OCI-LY7 (cell line): ENCODE measurements around the gene CAPN14. TPM values are rescaled to one million over a fixed set of nuclear protein-coding genes. Genes with fewer than 3 reads are reported as not detected.
"Not testable (repeated sequence)": the region's sequence is repeated elsewhere in the genome, so short reads cannot be mapped to it uniquely, and the experiment has no call there.

ENCODE experiments used
- BruUV-seq: library from RNA; stranded (reverse); fragments of 400-500 nt; replicated peaks from 2 replicates; lab custom pipeline; 2021; lab: Mats Ljungman, UMichigan
- CTCF ChIA-PET: fragments of 300-600 bp; sonication (Branson Sonifier 250); formaldehyde crosslinking; loops from one replicate; lab custom pipeline; 2022; ENCODE audit warnings: antibody characterized with exemption; ENCODE audit not compliant: unreplicated experiment; lab: Charles Lee
- POLR2A ChIA-PET: fragments of 300-600 bp; sonication (Branson Sonifier 250); formaldehyde crosslinking; loops from one replicate; lab custom pipeline; 2022; ENCODE audit warnings: antibody characterized with exemption; lab: Charles Lee
- DNase-seq: peaks from one replicate; pipeline ENCODE4 v3.0.0-alpha.2; 2015; ENCODE audit warnings: low spot score
- H2AFZ ChIP-seq: fragments of 200-600 bp; sonication (generic), shearing (Covaris generic); 2 replicates; pipeline ENCODE4 v1.6.1; 2014; ENCODE audit warnings: mild to moderate bottlenecking, antibody characterized with exemption, low read length, moderate library complexity
- H3K27ac ChIP-seq: fragments of 200-600 bp; sonication (generic); 2 replicates; pipeline ENCODE4 v1.5.1; 2014; ENCODE audit warnings: mixed run types, low read depth, mild to moderate bottlenecking, moderate library complexity, low read length, inconsistent platforms; ENCODE audit not compliant: poor library complexity, severe bottlenecking
- H3K36me3 ChIP-seq: fragments of 200-600 bp; sonication (generic); 2 replicates; pipeline ENCODE4 v1.6.1; 2014; ENCODE audit warnings: mild to moderate bottlenecking, antibody characterized with exemption, low read length, moderate library complexity, mixed read lengths; ENCODE audit not compliant: insufficient read depth
- H3K4me1 ChIP-seq: fragments of 200-600 bp; sonication (generic); 2 replicates; pipeline ENCODE4 v1.5.1; 2014; ENCODE audit warnings: mild to moderate bottlenecking, low read length; ENCODE audit not compliant: insufficient read depth, poor library complexity, severe bottlenecking
- H3K4me2 ChIP-seq: fragments of 200-600 bp; sonication (generic); 2 replicates; pipeline ENCODE4 v1.6.1; 2014; ENCODE audit warnings: mild to moderate bottlenecking, low read length
- H3K4me3 ChIP-seq: fragments of 200-600 bp; sonication (generic); 2 replicates; pipeline ENCODE4 v1.5.1; 2014; ENCODE audit warnings: mild to moderate bottlenecking, low read depth, low read length; ENCODE audit not compliant: poor library complexity, severe bottlenecking
- H3K79me2 ChIP-seq: fragments of 200-600 bp; sonication (generic); 2 replicates; pipeline ENCODE4 v1.6.1; 2016; ENCODE audit warnings: low read depth, mild to moderate bottlenecking, low read length, moderate library complexity, mixed read lengths; ENCODE audit not compliant: insufficient read depth
- H3K9me2 ChIP-seq: fragments of 200-600 bp; sonication (generic); 2 replicates; pipeline ENCODE4 v1.6.1; 2016; ENCODE audit warnings: mild to moderate bottlenecking, low read length, mixed read lengths; ENCODE audit not compliant: insufficient read depth
- H3K9me3 ChIP-seq: fragments of 200-600 bp; sonication (generic); 2 replicates; pipeline ENCODE4 v1.6.1; 2014; ENCODE audit warnings: mild to moderate bottlenecking, mixed run types, low read length, mixed read lengths
- H4K20me1 ChIP-seq: fragments of 200-600 bp; sonication (generic); 2 replicates; pipeline ENCODE4 v1.6.1; 2014; ENCODE audit warnings: mild to moderate bottlenecking, antibody characterized with exemption, low read length, moderate library complexity, mixed read lengths; ENCODE audit not compliant: insufficient read depth
- EZH2phosphoT487 ChIP-seq: fragments of 200-600 bp; sonication (generic); IDR thresholded peaks from 2 replicates; pipeline ENCODE4 v1.6.1; 2018; ENCODE audit warnings: low read depth, borderline replicate concordance, mild to moderate bottlenecking, mixed run types, antibody characterized with exemption, low read length, moderate library complexity, mixed read lengths
- intact Hi-C: fragments of 100-400 bp; cut with micrococcal nuclease; formaldehyde crosslinking; loops from one replicate; pipeline ENCODE4 v1.10.0; 2022; ENCODE audit not compliant: unreplicated experiment
- total RNA-seq, 2 experiments: library from RNA; depleted of rRNA in 1 of 2; stranded (reverse); fragments of >200 nt in 1 of 2; shearing (Covaris generic) in 1 of 2; gene quantifications; 2 replicates each; pipeline ENCODE4 v1.2.3, GENCODE V29; 2014 to 2022
- TF ChIP-seq, protein P1 (sequence below): fragments of 200-600 bp; sonication (generic); conservative IDR thresholded peaks from 2 replicates; pipeline ENCODE4 v1.5.1; 2014; ENCODE audit warnings: mild to moderate bottlenecking, antibody characterized with exemption, low read length, moderate library complexity, mixed read lengths

The CAPN14 gene
- total RNA-seq, 2 experiments from 2014 or later = 1.4 to 4.0 TPM

DNA sequence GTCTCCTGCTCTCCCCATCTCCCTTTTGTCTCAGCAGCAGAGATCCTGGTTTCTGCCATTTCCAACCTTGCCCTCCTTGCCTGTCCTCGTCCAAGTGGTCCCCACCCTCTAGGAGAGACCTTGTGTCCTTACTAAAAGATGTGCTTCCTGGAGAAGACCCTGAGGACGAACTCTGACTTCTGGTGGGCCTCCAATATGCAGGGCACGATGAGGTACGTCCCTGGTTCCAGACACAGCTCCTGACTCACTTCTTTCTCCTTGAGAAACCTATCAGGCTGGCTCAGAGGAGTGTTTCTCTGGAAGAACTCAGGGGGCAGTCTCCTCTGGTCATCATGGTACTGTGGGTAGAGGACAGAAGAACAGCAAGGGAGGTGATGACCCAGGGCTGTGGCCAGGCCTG, 28.2 kb downstream of the CAPN14 start:
- no TSS peak for BruUV-seq
- H3K4me2 ChIP-seq = no peak overlapping the region
- DNase-seq = no peak
- TF ChIP-seq, protein P1, sequence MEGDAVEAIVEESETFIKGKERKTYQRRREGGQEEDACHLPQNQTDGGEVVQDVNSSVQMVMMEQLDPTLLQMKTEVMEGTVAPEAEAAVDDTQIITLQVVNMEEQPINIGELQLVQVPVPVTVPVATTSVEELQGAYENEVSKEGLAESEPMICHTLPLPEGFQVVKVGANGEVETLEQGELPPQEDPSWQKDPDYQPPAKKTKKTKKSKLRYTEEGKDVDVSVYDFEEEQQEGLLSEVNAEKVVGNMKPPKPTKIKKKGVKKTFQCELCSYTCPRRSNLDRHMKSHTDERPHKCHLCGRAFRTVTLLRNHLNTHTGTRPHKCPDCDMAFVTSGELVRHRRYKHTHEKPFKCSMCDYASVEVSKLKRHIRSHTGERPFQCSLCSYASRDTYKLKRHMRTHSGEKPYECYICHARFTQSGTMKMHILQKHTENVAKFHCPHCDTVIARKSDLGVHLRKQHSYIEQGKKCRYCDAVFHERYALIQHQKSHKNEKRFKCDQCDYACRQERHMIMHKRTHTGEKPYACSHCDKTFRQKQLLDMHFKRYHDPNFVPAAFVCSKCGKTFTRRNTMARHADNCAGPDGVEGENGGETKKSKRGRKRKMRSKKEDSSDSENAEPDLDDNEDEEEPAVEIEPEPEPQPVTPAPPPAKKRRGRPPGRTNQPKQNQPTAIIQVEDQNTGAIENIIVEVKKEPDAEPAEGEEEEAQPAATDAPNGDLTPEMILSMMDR = no peak
- TF ChIP-seq EZH2phosphoT487 = no peak
- no peaks in the 10 kb centered on the region for H3K9me2 ChIP-seq
- no peak overlapping the region for H3K4me3 ChIP-seq
- ChIA-PET POLR2A (interaction anchor here (0.7 kb wide), 1 partner anchor 52 kb away, joined by 3 read pairs; no protein-coding TSS in a partner anchor), CTCF (no interaction called here)
- no peaks in the 10 kb centered on the region for H4K20me1 ChIP-seq
- no peaks in the 10 kb centered on the region for H3K9me3 ChIP-seq
- no peaks in the 10 kb centered on the region for H3K79me2 ChIP-seq
- H3K36me3 ChIP-seq = no peaks in the 10 kb centered on the region
- intact Hi-C loops = no loop called here
- no peak overlapping the region for H3K27ac ChIP-seq
- no peaks in the 10 kb centered on the region for H3K4me1 ChIP-seq
- no peak overlapping the region for H2AFZ ChIP-seq

DNA sequence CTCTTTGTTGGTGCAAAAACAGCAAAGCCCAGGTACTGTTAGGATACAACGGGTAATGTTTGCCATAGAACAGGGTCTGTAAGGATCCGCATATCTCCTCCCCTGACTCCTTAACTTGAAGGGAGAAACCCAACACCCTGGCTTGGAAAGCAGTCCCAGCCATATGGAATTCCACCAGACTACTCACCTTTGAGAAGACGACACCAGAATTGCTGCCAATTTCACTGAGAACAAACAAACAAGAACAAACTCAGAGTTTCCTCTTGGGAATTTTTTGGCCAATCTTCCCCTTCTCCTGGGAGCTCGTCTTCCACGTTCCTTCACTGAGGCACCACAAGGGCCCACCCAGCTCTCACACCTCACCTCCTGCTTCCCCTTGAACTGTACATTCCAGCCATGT, 29.2 kb downstream of the CAPN14 start:
- Histone ChIP-seq H2AFZ (no peak overlapping the region), H3K9me3 (no peaks in the 10 kb centered on the region), H4K20me1 (no peaks in the 10 kb centered on the region), H3K27ac (no peak overlapping the region), H3K9me2 (no peaks in the 10 kb centered on the region), H3K36me3 (no peaks in the 10 kb centered on the region), H3K4me2 (no peak overlapping the region), H3K4me1 (no peaks in the 10 kb centered on the region), H3K79me2 (no peaks in the 10 kb centered on the region), H3K4me3 (no peak overlapping the region)
- intact Hi-C loops = no loop called here
- no peak for TF ChIP-seq EZH2phosphoT487
- no peak for DNase-seq
- ChIA-PET POLR2A (no interaction called here), CTCF (no interaction called here)
- BruUV-seq = no TSS peak

DNA sequence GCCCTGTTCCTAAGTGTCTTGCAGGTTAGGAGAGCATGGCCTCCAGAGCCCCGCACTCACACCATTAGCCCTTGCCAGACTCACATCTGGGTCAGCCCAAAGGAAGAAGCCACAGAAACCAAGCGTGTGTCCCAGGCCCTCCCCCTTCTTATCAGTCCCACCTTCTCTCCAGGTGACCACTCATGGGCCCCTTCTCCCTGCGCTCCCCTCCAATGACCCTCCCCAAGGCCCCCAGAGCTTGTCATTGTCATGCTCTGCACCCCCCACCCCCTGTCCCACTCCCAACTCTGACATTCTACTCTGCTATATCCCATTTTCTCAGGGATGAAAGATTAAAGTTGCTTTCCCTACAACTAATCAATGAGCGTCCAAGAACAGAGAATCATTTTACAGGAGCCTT, 30.1 kb downstream of the CAPN14 start:
- Histone ChIP-seq H3K27ac (no peak overlapping the region), H4K20me1 (no peaks in the 10 kb centered on the region), H3K4me1 (no peaks in the 10 kb centered on the region), H3K79me2 (no peaks in the 10 kb centered on the region), H3K4me2 (no peak overlapping the region), H3K36me3 (no peaks in the 10 kb centered on the region), H3K4me3 (no peak overlapping the region), H3K9me3 (no peaks in the 10 kb centered on the region), H3K9me2 (no peaks in the 10 kb centered on the region), H2AFZ (no peak overlapping the region)
- no peak for DNase-seq
- intact Hi-C loops = no loop called here
- ChIA-PET POLR2A (no interaction called here), CTCF (no interaction called here)
- TF ChIP-seq EZH2phosphoT487 = no peak
- TF ChIP-seq, protein P1 = no peak
- no TSS peak for BruUV-seq

DNA sequence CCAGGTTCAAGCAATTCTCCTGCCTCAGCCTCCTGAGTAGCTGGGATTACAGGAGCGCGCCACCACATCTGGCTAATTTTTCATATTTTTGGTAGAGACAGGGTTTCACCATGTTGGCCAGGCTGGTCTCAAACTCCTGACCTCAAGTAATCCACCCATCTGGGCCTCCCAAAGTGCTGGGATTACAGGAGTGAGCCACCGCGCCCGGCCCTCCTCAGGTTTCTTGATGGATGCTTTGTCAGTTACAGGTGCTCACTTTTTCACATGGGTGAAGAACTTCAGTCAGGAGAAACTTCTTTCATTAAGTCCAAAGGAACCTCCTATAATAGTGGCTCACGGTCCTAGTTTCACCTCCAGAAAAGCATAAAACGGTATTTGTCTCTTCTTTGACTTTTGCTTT, 33.3 kb downstream of the CAPN14 start:
- H3K4me2 ChIP-seq, BruUV-seq, DNase-seq, H2AFZ ChIP-seq, H3K4me3 ChIP-seq, H3K36me3 ChIP-seq, CTCF ChIA-PET, intact Hi-C loops, H3K27ac ChIP-seq, H3K9me2 ChIP-seq, H3K4me1 ChIP-seq, H4K20me1 ChIP-seq, H3K79me2 ChIP-seq, H3K9me3 ChIP-seq: not testable (repeated sequence)
- POLR2A ChIA-PET = interaction anchor here (0.6 kb wide), 1 partner anchor 324 kb away, joined by 3 read pairs; no protein-coding TSS in a partner anchor
